ENCODE results near the gene LYL1. TPM values are rescaled to one million over a fixed set of nuclear protein-coding genes. Genes with fewer than 3 reads are reported as not detected.

LYL1 gene
- total and polyA plus RNA-seq, 2 donors (not counting 1 experiment from before 2014, with no cell fraction given), result 112 to 125 TPM

- Histone ChIP-seq H3K4me1 (ENCODE audit: control insufficient read depth in 2 of 2, insufficient read depth in 2 of 2, low read length in 2 of 2) (peaks cover 32 to 71% of the 10 kb centered on the region in 2 donors), H3K79me2 (ENCODE audit: control insufficient read depth, insufficient read depth, low read length) (peaks cover 57% of the 10 kb centered on the region), H3K27me3 (replicated peaks in 1 of 4; ENCODE audit: control extremely low read depth in 1 of 4, control insufficient read depth in 3 of 4, insufficient read depth in 4 of 4, low read length in 3 of 4) (no peaks in the 10 kb centered on the region), H3K9ac (ENCODE audit: low read length) (peak overlapping the region; percentile 84), H3K4me3 (ENCODE audit: control extremely low read depth in 1 of 5, extremely low read depth in 1 of 5, insufficient read depth in 1 of 5, low read depth in 2 of 5, low read length in 4 of 5) (peak overlapping the region; percentile 47 to 98 (median 96)), H4K20me1 (ENCODE audit: control insufficient read depth, insufficient read depth, low read length, poor library complexity, severe bottlenecking) (peaks cover 34% of the 10 kb centered on the region), H3K36me3 (replicated peaks in 1 of 2; ENCODE audit: control extremely low read depth in 1 of 2, control insufficient read depth in 1 of 2, extremely low read depth in 1 of 2, insufficient read depth in 2 of 2, low read length in 1 of 2) (peaks cover 3 to 29% of the 10 kb centered on the region in 2 experiments), H2AFZ (ENCODE audit: insufficient read depth, low read depth, low read length, poor library complexity, severe bottlenecking) (no peak overlapping the region), H3K9me3 (ENCODE audit: control extremely low read depth in 1 of 3, control insufficient read depth in 2 of 3, insufficient read depth in 1 of 3, low read length in 2 of 3) (peaks cover 0 to 4% (median 0%) of the 10 kb centered on the region in 3 donors), H3K4me2 (replicated peaks; ENCODE audit: low read depth, low read length, poor library complexity, severe bottlenecking) (peak overlapping the region; percentile 99), H3K27ac (ENCODE audit: low read length in 2 of 2) (peak overlapping the region; percentile 79 to 83)
- TF ChIP-seq EZH2 (IDR thresholded peaks at IDR 0.05; ENCODE audit: borderline replicate concordance, insufficient read depth, low read depth, low read length, poor library complexity, severe bottlenecking) (no peak), CTCF (IDR thresholded peaks at IDR 0.05) (no peak)
- CTCF ChIA-PET, result interaction anchor here (0.9 to 2.8 kb wide), 4 partner anchors 18 to 122 kb away, joined by 4 to 14 read pairs (median 8); partner anchors contain the start of gene NACC1
- POLR2A ChIA-PET, result interaction anchor here (0.6 to 3.5 kb wide), 8 partner anchors 18 to 1436 kb away, joined by 3 to 21 read pairs (median 5); partner anchors contain the start of genes IER2, NACC1, STX10 and TRMT1
- WGBS (ENCODE audit: insufficient coverage), result 3% methylated on average over 75 of the region's 77 CpGs
- H3K27ac Mint-ChIP-seq, result peak overlapping the region; percentile 98
- DNase-seq (peak; percentile 90), ATAC-seq (ENCODE audit: low read depth) (peak; percentile 6)
- intact Hi-C loops (cut with micrococcal nuclease), result loop anchor here (1.0 kb wide), 1 partner anchor 109 kb away; no protein-coding TSS in a partner anchor
- no peaks in the 10 kb centered on the region for H3K27me3 Mint-ChIP-seq
- H3K4me1 Mint-ChIP-seq, result peaks cover 66% of the 10 kb centered on the region
- H3K4me3 Mint-ChIP-seq, result peak overlapping the region; percentile 93
- H3K9me3 Mint-ChIP-seq (ENCODE audit: insufficient read depth), result no peaks in the 10 kb centered on the region
These were observed 3.3 kb downstream of the LYL1 start for GRCh38 chr19:13099073-13099999.
